Ovary (tissue), 9 donors: ENCODE results near the gene FGR. TPM values are rescaled to one million over a fixed set of nuclear protein-coding genes. Genes with fewer than 3 reads are reported as not detected.
"Not testable (repeated sequence)": the region's sequence is repeated elsewhere in the genome, so short reads cannot be mapped to it uniquely, and the experiment has no call there.

Experiments used
- DNase-seq, 5 donors: peaks; one replicate each; pipeline ENCODE4 v3.0.0-alpha.2; 2019 to 2020
- H3K27ac ChIP-seq, 2 donors: fragments of 200-600 bp; one replicate each; pipeline versions ENCODE4 v1.5.1 to v1.8.0; 2019 to 2022
- H3K27me3 ChIP-seq: fragments of 200-600 bp; one replicate; pipeline ENCODE4 v1.8.0; 2022
- H3K36me3 ChIP-seq: fragments of 200-600 bp; sonication (generic); one replicate; pipeline ENCODE4 v1.5.1; 2019
- H3K4me1 ChIP-seq: one replicate; pipeline ENCODE4 v1.8.1; 2013; ENCODE audit warnings: mild to moderate bottlenecking, moderate library complexity; ENCODE audit not compliant: insufficient read depth
- H3K4me3 ChIP-seq: fragments of 200-600 bp; sonication (generic); one replicate; pipeline ENCODE4 v1.5.1; 2017
- H3K9me3 ChIP-seq, 2 donors: fragments of 200-600 bp in 1 of 2; sonication (generic) in 1 of 2; one replicate each; pipeline versions ENCODE4 v1.5.1 to v1.8.1; 2013 to 2019; ENCODE audit warnings: mild to moderate bottlenecking in 1 of 2, moderate library complexity in 1 of 2
- EP300 ChIP-seq: sonication (generic); formaldehyde crosslinking; IDR thresholded peaks from one replicate; pipeline ENCODE4 v1.6.1; 2017; ENCODE audit warnings: antibody characterized with exemption
- POLR2A ChIP-seq: fragments of 450-650 bp; IDR thresholded peaks from one replicate; pipeline ENCODE4 v1.6.1; 2017; ENCODE audit warnings: antibody characterized with exemption, mild to moderate bottlenecking, moderate library complexity
- WGBS, 3 donors: extraction: QIAGEN DNeasy Blood & Tissue Kit in 1 of 3; methylation state at CpG; one replicate each; pipeline versions ENCODE4 v1.1.5 to v1.1.7; 2013 to 2017; 5-methylcytosine and 5-hydroxymethylcytosine counted together
- intact Hi-C, 4 donors: fragments of 100-400 bp; cut with DNase I; formaldehyde crosslinking; loops; one replicate each; pipeline versions ENCODE4 v1.11.0 to v1.15.1; 2022 to 2023
- polyA plus RNA-seq, 2 donors: library from polyadenylated mRNA; stranded (reverse); fragments of 200-250 nt in 1 of 2; fragments of 350-450 nt in 1 of 2; fragmentation: Illumina TruSeq in 1 of 2; extraction: RNeasy Lipid Tissue Mini Kit (QIAGEN cat#74804) in 1 of 2; gene quantifications; one replicate each; pipeline ENCODE4 v1.2.3, GENCODE V29; 2013 to 2014
- total RNA-seq, 7 donors: library from RNA; depleted of rRNA in 2 of 7; stranded (reverse); fragments of >200 nt in 2 of 7; fragmentation: NEBNext Ultra II Directional in 3 of 7; extraction: Animal tissue kit (Norgen Biotek cat#: 25700) in 3 of 7; gene quantifications; one replicate each; pipeline versions ENCODE4 v1.1.0 to v1.2.4, GENCODE V29; 2016 to 2023
- TF ChIP-seq, protein P1 (sequence below), 3 donors: fragments of 450-650 bp in 2 of 3; fragments of 200-600 bp in 1 of 3; IDR thresholded peaks; one replicate each; pipeline versions ENCODE4 v1.5.1 to v1.8.0; 2016 to 2022; ENCODE audit warnings: antibody characterized with exemption in 3 of 3, mild to moderate bottlenecking in 1 of 3
- donor health status: DM: no; HTN: no; CAD: no; lungs with moderate emphysema.
- donor health status: DM: no; HTN: no; CAD: no.
- donor health status: Bipolar disorder and iron deficiency.
- donor health status: DM: yes; HTN: yes; CAD: no.
- donor health status: DM: no; HTN: no; CAD: no.
- donor health status: DM: yes; HTN: yes; CAD: no.

FGR gene
- total and polyA plus RNA-seq, 9 donors, result 1.1 to 14.1 (median 4.2) TPM

DNA sequence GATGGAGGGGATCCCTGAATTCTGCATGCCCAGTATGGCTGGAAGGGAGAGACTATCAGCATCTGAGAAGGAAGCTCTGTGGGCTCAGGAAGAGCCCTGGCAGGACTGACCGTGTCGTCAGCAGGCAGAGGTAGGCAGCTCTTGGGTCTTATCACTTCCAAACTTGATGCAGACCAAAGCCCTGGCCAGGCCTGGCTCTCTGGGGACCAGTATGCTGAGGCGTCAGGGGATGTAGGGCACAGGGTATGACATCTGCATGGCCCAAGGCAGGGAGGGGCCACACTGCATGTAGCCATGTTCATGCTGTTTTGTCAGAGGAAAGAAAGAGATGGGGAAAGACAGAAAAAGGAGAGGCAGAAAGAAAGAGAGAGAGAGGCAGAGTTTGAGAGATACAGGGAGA is 6.3 kb downstream of the FGR start:
- no peak for TF ChIP-seq POLR2A
- no peak for TF ChIP-seq EP300
- TF ChIP-seq, protein P1, sequence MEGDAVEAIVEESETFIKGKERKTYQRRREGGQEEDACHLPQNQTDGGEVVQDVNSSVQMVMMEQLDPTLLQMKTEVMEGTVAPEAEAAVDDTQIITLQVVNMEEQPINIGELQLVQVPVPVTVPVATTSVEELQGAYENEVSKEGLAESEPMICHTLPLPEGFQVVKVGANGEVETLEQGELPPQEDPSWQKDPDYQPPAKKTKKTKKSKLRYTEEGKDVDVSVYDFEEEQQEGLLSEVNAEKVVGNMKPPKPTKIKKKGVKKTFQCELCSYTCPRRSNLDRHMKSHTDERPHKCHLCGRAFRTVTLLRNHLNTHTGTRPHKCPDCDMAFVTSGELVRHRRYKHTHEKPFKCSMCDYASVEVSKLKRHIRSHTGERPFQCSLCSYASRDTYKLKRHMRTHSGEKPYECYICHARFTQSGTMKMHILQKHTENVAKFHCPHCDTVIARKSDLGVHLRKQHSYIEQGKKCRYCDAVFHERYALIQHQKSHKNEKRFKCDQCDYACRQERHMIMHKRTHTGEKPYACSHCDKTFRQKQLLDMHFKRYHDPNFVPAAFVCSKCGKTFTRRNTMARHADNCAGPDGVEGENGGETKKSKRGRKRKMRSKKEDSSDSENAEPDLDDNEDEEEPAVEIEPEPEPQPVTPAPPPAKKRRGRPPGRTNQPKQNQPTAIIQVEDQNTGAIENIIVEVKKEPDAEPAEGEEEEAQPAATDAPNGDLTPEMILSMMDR (IDR thresholded peaks at IDR 0.05), result no peak
- 63 to 72% (median 67%) methylated on average over 3 of the region's 3 CpGs for WGBS, 3 donors
- no peak for DNase-seq
- H3K27ac ChIP-seq, result no peak overlapping the region
- H3K27me3 ChIP-seq, result no peaks in the 10 kb centered on the region
- H3K36me3 ChIP-seq, result no peaks in the 10 kb centered on the region
- no peaks in the 10 kb centered on the region for H3K4me1 ChIP-seq
- intact Hi-C loops, result no loop called here
- no peaks in the 10 kb centered on the region for H3K9me3 ChIP-seq
- no peak overlapping the region for H3K4me3 ChIP-seq

DNA sequence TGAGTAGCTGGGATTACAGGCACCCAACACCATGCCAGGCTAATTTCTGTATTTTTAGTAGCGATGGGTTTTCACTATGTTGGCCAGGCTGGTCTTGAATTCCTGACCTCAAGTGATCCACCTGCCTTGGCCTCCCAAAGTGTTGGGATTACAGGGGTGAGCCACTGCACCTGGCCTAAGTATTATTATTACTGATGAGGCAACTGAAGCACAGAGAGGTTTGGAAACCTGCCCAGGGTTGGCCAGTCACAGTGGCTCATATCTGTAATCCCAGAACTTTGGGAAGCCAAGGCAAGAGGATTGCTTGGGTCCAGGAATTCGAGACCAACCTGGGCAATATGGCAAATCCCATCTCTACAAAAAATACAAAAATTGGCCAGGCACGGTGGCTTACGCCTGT is 7.3 kb downstream of the FGR start:
- not testable (repeated sequence) for DNase-seq, H3K4me3 ChIP-seq

DNA sequence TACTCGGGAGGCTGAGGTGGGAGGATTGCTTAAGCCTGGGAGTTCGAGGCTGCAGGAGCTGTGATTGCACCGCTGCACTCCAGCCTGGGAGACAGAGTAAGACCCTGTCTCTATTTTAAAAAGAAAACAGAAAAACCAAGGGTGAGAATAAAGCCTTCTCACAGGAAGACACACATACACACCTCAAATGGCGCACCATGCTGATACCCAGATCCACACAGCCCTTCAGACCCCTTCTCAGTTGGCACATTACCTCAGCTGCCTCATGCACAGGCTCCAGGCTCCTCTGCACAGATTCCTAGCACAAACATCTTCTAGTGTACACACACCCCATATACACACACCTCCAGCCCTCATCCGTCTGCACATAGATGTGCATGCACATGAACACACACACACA is 7.9 kb downstream of the FGR start:
- H3K27me3 ChIP-seq, result no peaks in the 10 kb centered on the region
- DNase-seq, result no peak
- no peaks in the 10 kb centered on the region for H3K4me1 ChIP-seq
- TF ChIP-seq, protein P1 (IDR thresholded peaks at IDR 0.05), result no peak
- TF ChIP-seq POLR2A, result no peak
- TF ChIP-seq EP300, result no peak
- WGBS, 3 donors, result 85 to 91% (median 90%) methylated on average over 5 of the region's 5 CpGs
- no peak overlapping the region for H3K27ac ChIP-seq
- H3K4me3 ChIP-seq, result no peak overlapping the region
- no peaks in the 10 kb centered on the region for H3K9me3 ChIP-seq
- H3K36me3 ChIP-seq, result no peaks in the 10 kb centered on the region
- intact Hi-C loops, result no loop called here

More for the DNA sequence above, 7.3 kb downstream of the FGR start:
- intact Hi-C loops, H3K27me3 ChIP-seq, H3K27ac ChIP-seq, H3K36me3 ChIP-seq, H3K4me1 ChIP-seq, H3K9me3 ChIP-seq: not testable (repeated sequence)
- 86 to 92% (median 91%) methylated on average over 4 of the region's 4 CpGs for WGBS, 3 donors

- no peak for DNase-seq
- intact Hi-C loops, result no loop called here
- H3K27ac ChIP-seq, result no peak overlapping the region
- H3K27me3 ChIP-seq, result no peaks in the 10 kb centered on the region
- H3K4me3 ChIP-seq, result no peak overlapping the region
- 89 to 91% (median 90%) methylated on average over 11 of the region's 11 CpGs for WGBS, 3 donors
- no peaks in the 10 kb centered on the region for H3K9me3 ChIP-seq
- no peaks in the 10 kb centered on the region for H3K4me1 ChIP-seq
- TF ChIP-seq EP300 (no peak), POLR2A (no peak)
- TF ChIP-seq, protein P1 (IDR thresholded peaks at IDR 0.05), result no peak
- H3K36me3 ChIP-seq, result no peaks in the 10 kb centered on the region
Observed at GRCh38 chr1:27626031-27626935, 8.7 kb downstream of the FGR start.

DNA sequence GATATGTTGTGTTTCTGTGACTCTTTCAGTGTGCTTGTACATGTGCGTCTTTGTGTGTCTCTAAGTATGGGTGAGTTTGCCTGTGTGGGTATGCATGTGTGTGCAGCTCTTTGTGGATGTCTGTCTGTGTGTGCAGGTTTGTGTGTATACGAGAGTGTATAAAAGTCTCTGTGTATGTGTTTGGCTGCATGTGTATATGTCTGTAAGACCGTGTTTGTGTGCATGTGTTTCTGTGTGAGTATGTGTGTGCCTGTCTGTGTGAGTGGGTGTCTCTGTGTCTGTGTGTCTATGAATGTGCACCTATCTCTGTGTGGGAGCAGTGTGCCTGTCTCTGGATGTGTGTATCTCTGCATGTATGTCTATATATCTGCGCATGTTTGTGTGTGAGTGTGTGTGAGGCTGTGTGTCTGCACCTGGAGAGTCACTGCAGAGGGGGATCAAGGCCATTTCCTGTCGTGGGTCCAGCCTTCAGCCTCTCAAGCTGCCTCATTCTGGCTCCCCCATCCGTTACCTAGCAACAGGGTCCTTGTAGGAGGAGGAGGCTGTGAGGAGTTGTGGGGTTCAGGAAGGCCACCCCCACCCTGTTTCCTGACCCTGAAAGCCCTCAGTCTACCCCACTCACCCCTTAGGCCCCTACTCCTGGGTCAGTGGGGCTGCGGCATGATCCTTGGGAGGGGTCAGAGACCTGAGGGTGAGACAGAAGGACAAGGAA is 10.4 kb downstream of the FGR start:
- no peaks in the 10 kb centered on the region for H3K27me3 ChIP-seq
- WGBS, 3 donors, result 52 to 64% (median 57%) methylated on average over 7 of the region's 7 CpGs
- H3K4me3 ChIP-seq, result no peak overlapping the region
- intact Hi-C loops, result no loop called here
- no peaks in the 10 kb centered on the region for H3K36me3 ChIP-seq
- H3K4me1 ChIP-seq, result no peaks in the 10 kb centered on the region
- no peak for DNase-seq
- no peak overlapping the region for H3K27ac ChIP-seq
- no peaks in the 10 kb centered on the region for H3K9me3 ChIP-seq
- TF ChIP-seq POLR2A, result no peak
- TF ChIP-seq, protein P1 (IDR thresholded peaks at IDR 0.05), result no peak
- no peak for TF ChIP-seq EP300
